HL-60/S4 (cell line): ENCODE data around the gene GSTO2.

Source experiments
- in situ Hi-C: fragments of 300-500 bp; cut with MboI; formaldehyde crosslinking; loops from 2 replicates; pipeline ENCODE4 v1.14.3; 2022; ENCODE audit warnings: low sequenced_read_pairs

The GSTO2 gene

GRCh38 chr10:104324221-104324686 lies 55.3 kb downstream of the GSTO2 start:
- in situ Hi-C loops = no loop called here

GRCh38 chr10:104324931-104325330 lies 55.9 kb downstream of the GSTO2 start:
- in situ Hi-C loops = no loop called here

GRCh38 chr10:104325436-104326435 lies 56.8 kb downstream of the GSTO2 start:
- in situ Hi-C loops = no loop called here

- in situ Hi-C loops = no loop called here
These were observed 58.1 kb downstream of the GSTO2 start for GRCh38 chr10:104326991-104327610.

- in situ Hi-C loops = no loop called here
These were observed 59.0 kb downstream of the GSTO2 start for GRCh38 chr10:104327745-104328645.

GRCh38 chr10:104328646-104328895 lies 59.6 kb downstream of the GSTO2 start:
- in situ Hi-C loops = no loop called here

GRCh38 chr10:104328896-104329710 lies 60.1 kb downstream of the GSTO2 start:
- in situ Hi-C loops = no loop called here

GRCh38 chr10:104329735-104330134 lies 60.8 kb downstream of the GSTO2 start:
- in situ Hi-C loops = no loop called here

GRCh38 chr10:104330168-104331110 lies 61.5 kb downstream of the GSTO2 start:
- in situ Hi-C loops = no loop called here

GRCh38 chr10:104331208-104331838 lies 62.3 kb downstream of the GSTO2 start:
- in situ Hi-C loops = no loop called here

- in situ Hi-C loops = no loop called here
These were observed 63.5 kb downstream of the GSTO2 start for GRCh38 chr10:104332243-104333031.

GRCh38 chr10:104333032-104333727 lies 64.2 kb downstream of the GSTO2 start:
- in situ Hi-C loops = no loop called here

- in situ Hi-C loops = no loop called here
These were observed 64.9 kb downstream of the GSTO2 start for GRCh38 chr10:104333728-104334373.

GRCh38 chr10:104334561-104334960 lies 65.6 kb downstream of the GSTO2 start:
- in situ Hi-C loops = no loop called here

- in situ Hi-C loops = no loop called here
These were observed 66.1 kb downstream of the GSTO2 start for GRCh38 chr10:104334965-104335650.

GRCh38 chr10:104336821-104337467 lies 68.0 kb downstream of the GSTO2 start:
- in situ Hi-C loops = no loop called here
